ENCODE results near the gene RRP36.

The RRP36 gene

GRCh38 chr6:43011207-43011606 is 10.2 kb upstream of the RRP36 start:
- no peak overlapping the region for H3K18ac ChIP-seq (ENCODE audit: low read length)
- no peak overlapping the region for H3K23ac ChIP-seq (ENCODE audit: low read length)
- DNase-seq, result peak; percentile 46
- H3K4me2 ChIP-seq (ENCODE audit: low read length), result no peak overlapping the region
- H3K56ac ChIP-seq (ENCODE audit: low read length), result no peak overlapping the region
- H3K4ac ChIP-seq (ENCODE audit: low read depth, low read length), result no peak overlapping the region
- no peak overlapping the region for H2BK15ac ChIP-seq (replicated peaks; ENCODE audit: low read depth)
- H2AK5ac ChIP-seq (ENCODE audit: low read length), result no peak overlapping the region
- no peak overlapping the region for H4K5ac ChIP-seq (ENCODE audit: low read length)
- H4K8ac ChIP-seq (ENCODE audit: low read depth, low read length), result no peak overlapping the region
- no peak overlapping the region for H3K27ac ChIP-seq (ENCODE audit: low read depth, low read length)
- H3K36me3 ChIP-seq (ENCODE audit: control insufficient read depth, insufficient read depth, low read length), result peaks cover 24% of the 10 kb centered on the region
- H2BK5ac ChIP-seq (ENCODE audit: low read length), result no peak overlapping the region
- H3K4me1 ChIP-seq (ENCODE audit: control insufficient read depth, low read depth, low read length), result peaks cover 6% of the 10 kb centered on the region
- H2BK120ac ChIP-seq (ENCODE audit: low read depth, low read length), result no peak overlapping the region
- H3K4me3 ChIP-seq (ENCODE audit: low read length), result no peak overlapping the region
- peaks cover 7% of the 10 kb centered on the region for H3K79me1 ChIP-seq (ENCODE audit: low read length)
- WGBS (ENCODE audit: extremely low coverage, insufficient coverage, low lambda C conversion rate), result no CpG with 5 or more reads among the region's 6 CpGs
- H3K9ac ChIP-seq (ENCODE audit: low read length), result no peak overlapping the region
- peaks cover 16% of the 10 kb centered on the region for H3K79me2 ChIP-seq (ENCODE audit: control insufficient read depth, insufficient read depth, low read length)
- no peaks in the 10 kb centered on the region for H3K27me3 ChIP-seq (ENCODE audit: insufficient read depth, low read length, poor library complexity)

- H3K36me3 ChIP-seq (ENCODE audit: control insufficient read depth, insufficient read depth, low read length), result peaks cover 20% of the 10 kb centered on the region
These were observed 9.1 kb upstream of the RRP36 start for GRCh38 chr6:43012364-43012763.

GRCh38 chr6:43013097-43013842 is 8.2 kb upstream of the RRP36 start:
- no peak overlapping the region for H2BK120ac ChIP-seq (ENCODE audit: low read depth, low read length)
- no peak overlapping the region for H2BK5ac ChIP-seq (ENCODE audit: low read length)
- peaks cover 16% of the 10 kb centered on the region for H3K79me1 ChIP-seq (ENCODE audit: low read length)
- no peak overlapping the region for H4K5ac ChIP-seq (ENCODE audit: low read length)
- H3K36me3 ChIP-seq (ENCODE audit: control insufficient read depth, insufficient read depth, low read length), result peaks cover 23% of the 10 kb centered on the region
- DNase-seq, result peak; percentile 30
- no peak overlapping the region for H3K4ac ChIP-seq (ENCODE audit: low read depth, low read length)
- H3K18ac ChIP-seq (ENCODE audit: low read length), result peak overlapping the region; percentile 19
- H3K9ac ChIP-seq (ENCODE audit: low read length), result peak overlapping the region; percentile 92
- H4K8ac ChIP-seq (ENCODE audit: low read depth, low read length), result peak overlapping the region; percentile 82
- H3K4me1 ChIP-seq (ENCODE audit: control insufficient read depth, low read depth, low read length), result peaks cover 6% of the 10 kb centered on the region
- H2BK15ac ChIP-seq (replicated peaks; ENCODE audit: low read depth), result no peak overlapping the region
- peak overlapping the region; percentile 38 for H3K23ac ChIP-seq (ENCODE audit: low read length)
- peaks cover 21% of the 10 kb centered on the region for H3K79me2 ChIP-seq (ENCODE audit: control insufficient read depth, insufficient read depth, low read length)
- peak overlapping the region; percentile 92 for H3K56ac ChIP-seq (ENCODE audit: low read length)
- peak overlapping the region; percentile 83 for H3K4me3 ChIP-seq (ENCODE audit: low read length)
- H2AK5ac ChIP-seq (ENCODE audit: low read length), result peak overlapping the region; percentile 53
- H3K27ac ChIP-seq (ENCODE audit: low read depth, low read length), result peak overlapping the region; percentile 13
- H3K27me3 ChIP-seq (ENCODE audit: insufficient read depth, low read length, poor library complexity), result no peaks in the 10 kb centered on the region
- peak overlapping the region; percentile 98 for H3K4me2 ChIP-seq (ENCODE audit: low read length)
- no CpG with 5 or more reads among the region's 25 CpGs for WGBS (ENCODE audit: extremely low coverage, insufficient coverage, low lambda C conversion rate)

More at GRCh38 chr6:43012364-43012763, 9.1 kb upstream of the RRP36 start:
- no CpG with 5 or more reads among the region's 6 CpGs for WGBS (ENCODE audit: extremely low coverage, insufficient coverage, low lambda C conversion rate)
- no peak overlapping the region for H3K56ac ChIP-seq (ENCODE audit: low read length)
- no peak overlapping the region for H3K23ac ChIP-seq (ENCODE audit: low read length)
- no peaks in the 10 kb centered on the region for H3K27me3 ChIP-seq (ENCODE audit: insufficient read depth, low read length, poor library complexity)
- H3K4me2 ChIP-seq (ENCODE audit: low read length), result no peak overlapping the region
- H2AK5ac ChIP-seq (ENCODE audit: low read length), result no peak overlapping the region
- peaks cover 15% of the 10 kb centered on the region for H3K79me1 ChIP-seq (ENCODE audit: low read length)
- no peak for DNase-seq
- H3K4me3 ChIP-seq (ENCODE audit: low read length), result no peak overlapping the region
- peaks cover 6% of the 10 kb centered on the region for H3K4me1 ChIP-seq (ENCODE audit: control insufficient read depth, low read depth, low read length)
- peak overlapping the region; percentile 40 for H3K9ac ChIP-seq (ENCODE audit: low read length)
- no peak overlapping the region for H4K5ac ChIP-seq (ENCODE audit: low read length)
- H3K18ac ChIP-seq (ENCODE audit: low read length), result no peak overlapping the region
- no peak overlapping the region for H2BK120ac ChIP-seq (ENCODE audit: low read depth, low read length)
- H2BK15ac ChIP-seq (replicated peaks; ENCODE audit: low read depth), result no peak overlapping the region
- peaks cover 21% of the 10 kb centered on the region for H3K79me2 ChIP-seq (ENCODE audit: control insufficient read depth, insufficient read depth, low read length)
- no peak overlapping the region for H2BK5ac ChIP-seq (ENCODE audit: low read length)
- H3K4ac ChIP-seq (ENCODE audit: low read depth, low read length), result no peak overlapping the region
- no peak overlapping the region for H3K27ac ChIP-seq (ENCODE audit: low read depth, low read length)
- H4K8ac ChIP-seq (ENCODE audit: low read depth, low read length), result no peak overlapping the region

GRCh38 chr6:43013843-43014433 is 7.5 kb upstream of the RRP36 start, which contains the start of the genes KLHDC3 and MEA1:
KLHDC3 (plus strand) TSS chr6:43014249; CDS start chr6:43017193, 2,944 bp downstream.
MEA1 (minus strand) TSS chr6:43013946; CDS start chr6:43013813, 133 bp downstream.
- Histone ChIP-seq H2AK5ac (ENCODE audit: low read length) (peak within 1 kb of the TSS; percentile 88), H3K27ac (ENCODE audit: low read depth, low read length) (peak within 1 kb of the TSS; percentile 48), H2BK120ac (ENCODE audit: low read depth, low read length) (no peak within 1 kb of the TSS), H3K4me3 (ENCODE audit: low read length) (peak within 1 kb of the TSS; percentile 88), H3K9ac (ENCODE audit: low read length) (peak within 1 kb of the TSS; percentile 93), H3K27me3 (ENCODE audit: insufficient read depth, low read length, poor library complexity) (no peaks in the 10 kb centered on the region), H3K56ac (ENCODE audit: low read length) (peak within 1 kb of the TSS; percentile 96), H3K4me2 (ENCODE audit: low read length) (peak within 1 kb of the TSS; percentile 98), H4K5ac (ENCODE audit: low read length) (no peak within 1 kb of the TSS), H3K79me2 (ENCODE audit: control insufficient read depth, insufficient read depth, low read length) (peaks cover 21% of the 10 kb centered on the region), H3K79me1 (ENCODE audit: low read length) (peaks cover 16% of the 10 kb centered on the region), H2BK15ac (replicated peaks; ENCODE audit: low read depth) (no peak within 1 kb of the TSS), H3K4ac (ENCODE audit: low read depth, low read length) (no peak within 1 kb of the TSS), H4K8ac (ENCODE audit: low read depth, low read length) (peak within 1 kb of the TSS; percentile 82), H2BK5ac (ENCODE audit: low read length) (peak within 1 kb of the TSS; percentile 56), H3K23ac (ENCODE audit: low read length) (peak within 1 kb of the TSS; percentile 83), H3K36me3 (ENCODE audit: control insufficient read depth, insufficient read depth, low read length) (peaks cover 20% of the 10 kb centered on the region), H3K4me1 (ENCODE audit: control insufficient read depth, low read depth, low read length) (peaks cover 6% of the 10 kb centered on the region), H3K18ac (ENCODE audit: low read length) (peak within 1 kb of the TSS; percentile 19)
- WGBS (ENCODE audit: extremely low coverage, insufficient coverage, low lambda C conversion rate), result no CpG with 5 or more reads among the region's 51 CpGs
- peak; percentile 100 for DNase-seq

GRCh38 chr6:43014434-43014909 is 7.0 kb upstream of the RRP36 start:
- Histone ChIP-seq H3K9ac (ENCODE audit: low read length) (peak overlapping the region; percentile 93), H2BK15ac (replicated peaks; ENCODE audit: low read depth) (no peak overlapping the region), H2BK5ac (ENCODE audit: low read length) (peak overlapping the region; percentile 56), H3K56ac (ENCODE audit: low read length) (peak overlapping the region; percentile 96), H3K18ac (ENCODE audit: low read length) (peak overlapping the region; percentile 4), H3K27ac (ENCODE audit: low read depth, low read length) (peak overlapping the region; percentile 48), H3K4me1 (ENCODE audit: control insufficient read depth, low read depth, low read length) (peaks cover 6% of the 10 kb centered on the region), H2AK5ac (ENCODE audit: low read length) (peak overlapping the region; percentile 88), H4K5ac (ENCODE audit: low read length) (no peak overlapping the region), H3K4me3 (ENCODE audit: low read length) (peak overlapping the region; percentile 88), H3K23ac (ENCODE audit: low read length) (peak overlapping the region; percentile 83), H3K4me2 (ENCODE audit: low read length) (peak overlapping the region; percentile 97), H3K4ac (ENCODE audit: low read depth, low read length) (no peak overlapping the region), H3K79me2 (ENCODE audit: control insufficient read depth, insufficient read depth, low read length) (peaks cover 21% of the 10 kb centered on the region), H3K36me3 (ENCODE audit: control insufficient read depth, insufficient read depth, low read length) (peaks cover 20% of the 10 kb centered on the region), H4K8ac (ENCODE audit: low read depth, low read length) (no peak overlapping the region), H2BK120ac (ENCODE audit: low read depth, low read length) (no peak overlapping the region), H3K79me1 (ENCODE audit: low read length) (peaks cover 18% of the 10 kb centered on the region), H3K27me3 (ENCODE audit: insufficient read depth, low read length, poor library complexity) (no peaks in the 10 kb centered on the region)
- no peak for DNase-seq
- WGBS (ENCODE audit: extremely low coverage, insufficient coverage, low lambda C conversion rate), result no CpG with 5 or more reads among the region's 7 CpGs
